HG02973 (cell line): Measurements from ENCODE around the gene CNGA3.
"Not testable (repeated sequence)": the region's sequence is repeated elsewhere in the genome, so short reads cannot be mapped to it uniquely, and the experiment has no call there.

Experiments used
- ATAC-seq: cut with Tn5 transposase; IDR thresholded peaks from one replicate; pipeline ENCODE4 v1.9.1; 2021; ENCODE audit warnings: moderate library complexity; ENCODE audit not compliant: unreplicated experiment

Gene CNGA3

DNA sequence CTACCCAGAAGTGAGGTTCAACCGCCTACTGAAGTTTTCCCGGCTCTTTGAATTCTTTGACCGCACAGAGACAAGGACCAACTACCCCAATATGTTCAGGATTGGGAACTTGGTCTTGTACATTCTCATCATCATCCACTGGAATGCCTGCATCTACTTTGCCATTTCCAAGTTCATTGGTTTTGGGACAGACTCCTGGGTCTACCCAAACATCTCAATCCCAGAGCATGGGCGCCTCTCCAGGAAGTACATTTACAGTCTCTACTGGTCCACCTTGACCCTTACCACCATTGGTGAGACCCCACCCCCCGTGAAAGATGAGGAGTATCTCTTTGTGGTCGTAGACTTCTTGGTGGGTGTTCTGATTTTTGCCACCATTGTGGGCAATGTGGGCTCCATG lies 49.7 kb downstream of the CNGA3 start:
- no peak for ATAC-seq

DNA sequence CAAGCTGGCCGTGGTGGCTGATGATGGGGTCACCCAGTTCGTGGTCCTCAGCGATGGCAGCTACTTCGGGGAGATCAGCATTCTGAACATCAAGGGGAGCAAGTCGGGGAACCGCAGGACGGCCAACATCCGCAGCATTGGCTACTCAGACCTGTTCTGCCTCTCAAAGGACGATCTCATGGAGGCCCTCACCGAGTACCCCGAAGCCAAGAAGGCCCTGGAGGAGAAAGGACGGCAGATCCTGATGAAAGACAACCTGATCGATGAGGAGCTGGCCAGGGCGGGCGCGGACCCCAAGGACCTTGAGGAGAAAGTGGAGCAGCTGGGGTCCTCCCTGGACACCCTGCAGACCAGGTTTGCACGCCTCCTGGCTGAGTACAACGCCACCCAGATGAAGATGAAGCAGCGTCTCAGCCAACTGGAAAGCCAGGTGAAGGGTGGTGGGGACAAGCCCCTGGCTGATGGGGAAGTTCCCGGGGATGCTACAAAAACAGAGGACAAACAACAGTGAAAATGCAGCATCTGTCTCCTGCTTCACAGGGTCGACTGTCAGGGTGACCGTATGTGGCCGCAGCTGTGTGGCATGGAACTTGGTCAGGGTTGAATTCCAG lies 50.6 kb downstream of the CNGA3 start:
- ATAC-seq, result no peak

DNA sequence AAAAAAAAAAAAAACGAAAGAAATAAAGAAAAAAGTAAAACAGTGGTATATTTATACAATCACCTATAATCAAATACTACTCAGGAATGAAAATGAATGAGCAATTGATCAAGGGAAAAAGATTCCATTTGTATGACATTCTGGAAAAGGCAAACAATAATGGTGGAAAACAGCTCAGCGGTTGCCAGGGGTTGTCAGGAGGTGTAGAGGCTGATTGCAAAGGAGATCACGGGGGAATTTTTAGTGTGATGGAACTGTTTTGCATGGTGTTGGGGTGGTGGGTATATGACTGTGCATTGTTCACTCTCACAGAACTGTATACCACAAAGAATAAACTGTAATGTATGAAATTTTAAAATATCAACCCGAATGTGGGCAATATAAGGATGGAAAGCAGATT lies 52.9 kb downstream of the CNGA3 start:
- no peak for ATAC-seq

DNA sequence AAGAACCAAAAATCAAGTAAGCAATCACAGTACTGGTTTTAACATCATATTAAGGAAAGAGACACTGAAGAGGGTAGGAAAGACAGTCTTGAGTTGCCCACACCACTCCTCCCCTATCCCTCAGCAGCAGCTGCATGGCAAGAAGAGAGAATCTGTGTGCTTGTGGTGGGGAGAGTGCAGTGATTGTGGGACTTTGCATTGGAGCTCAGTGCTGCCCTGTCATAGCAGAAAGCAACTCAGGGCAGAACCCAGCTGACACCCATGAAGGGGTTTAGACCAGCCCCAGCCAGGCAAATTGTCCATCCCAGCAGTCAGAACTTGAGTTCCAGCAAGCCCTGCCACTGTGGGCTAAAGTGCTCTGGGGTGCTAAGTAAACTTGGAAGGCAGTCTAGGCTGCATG lies 57.6 kb downstream of the CNGA3 start:
- no peak for ATAC-seq

DNA sequence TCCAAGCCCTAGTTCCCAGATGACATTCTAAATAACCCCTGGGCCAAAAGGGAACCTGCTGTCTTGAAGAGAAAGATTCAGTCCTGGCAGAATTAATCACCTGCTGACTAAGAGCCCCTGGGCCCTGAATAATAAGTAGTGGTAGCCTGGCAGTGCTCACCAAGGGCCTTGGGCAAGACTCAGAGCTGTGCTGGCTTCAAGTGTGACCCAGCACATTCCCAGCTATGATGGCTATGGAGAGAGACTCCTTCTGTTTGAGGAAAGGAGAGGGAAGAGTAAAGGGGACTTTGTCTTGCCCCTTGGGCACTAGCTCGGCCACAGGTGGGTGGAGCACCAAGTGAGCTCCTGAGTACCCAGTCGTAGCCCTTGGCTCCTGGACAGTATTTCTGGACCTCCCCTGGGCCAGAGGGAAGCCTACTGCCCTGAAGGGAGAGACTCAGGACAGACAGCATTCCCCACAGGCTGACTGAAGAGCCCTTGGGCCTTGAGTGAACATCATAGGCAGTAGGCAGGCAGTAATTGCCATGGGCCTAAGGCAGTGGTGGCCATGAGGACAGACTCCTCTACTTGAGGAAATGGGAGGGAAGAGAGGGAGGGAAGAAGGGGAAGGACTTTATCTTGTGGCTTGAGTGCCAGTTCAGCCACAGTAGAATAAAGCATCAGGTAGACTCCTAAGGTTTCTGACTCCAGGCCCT lies 58.4 kb downstream of the CNGA3 start:
- no peak for ATAC-seq

DNA sequence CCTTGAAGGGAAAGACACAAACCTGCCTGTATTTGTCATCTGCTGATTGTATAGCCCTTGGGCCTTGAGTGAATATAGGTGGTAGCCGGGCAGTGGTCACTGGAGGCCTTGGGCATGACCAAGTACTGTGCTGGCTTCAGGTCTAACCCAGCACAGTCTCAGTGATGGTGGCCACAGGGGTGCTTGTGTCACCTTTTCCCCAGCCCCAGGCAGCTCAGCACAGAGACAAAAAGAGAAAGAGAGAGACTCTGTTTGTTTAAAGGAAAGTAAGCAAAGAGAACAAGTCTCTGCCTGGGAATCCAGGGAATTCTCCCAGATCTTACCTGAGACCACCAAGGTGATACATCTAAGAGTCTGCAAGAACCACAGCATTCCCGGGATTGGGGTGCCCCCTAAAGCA lies 59.0 kb downstream of the CNGA3 start:
- no peak for ATAC-seq

DNA sequence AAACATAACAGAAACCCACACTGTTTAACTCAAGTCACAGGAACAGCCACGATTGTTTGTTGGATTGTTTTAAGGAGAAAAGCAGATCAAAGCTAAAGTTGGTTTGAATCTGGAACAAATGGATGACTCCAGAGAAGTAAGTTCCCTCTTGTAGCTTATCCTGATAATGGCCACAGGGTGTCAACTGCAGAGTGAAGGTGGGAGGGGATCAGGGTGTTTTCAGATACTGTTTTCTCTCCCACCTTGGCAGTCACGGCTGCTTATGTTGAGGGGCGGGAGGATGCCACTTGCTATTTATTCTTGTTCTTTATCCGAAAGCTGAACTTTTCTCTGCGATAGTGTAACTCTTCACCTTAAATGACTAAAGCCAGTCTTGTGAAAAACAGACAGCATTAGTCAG lies 61.9 kb downstream of the CNGA3 start:
- no peak for ATAC-seq

DNA sequence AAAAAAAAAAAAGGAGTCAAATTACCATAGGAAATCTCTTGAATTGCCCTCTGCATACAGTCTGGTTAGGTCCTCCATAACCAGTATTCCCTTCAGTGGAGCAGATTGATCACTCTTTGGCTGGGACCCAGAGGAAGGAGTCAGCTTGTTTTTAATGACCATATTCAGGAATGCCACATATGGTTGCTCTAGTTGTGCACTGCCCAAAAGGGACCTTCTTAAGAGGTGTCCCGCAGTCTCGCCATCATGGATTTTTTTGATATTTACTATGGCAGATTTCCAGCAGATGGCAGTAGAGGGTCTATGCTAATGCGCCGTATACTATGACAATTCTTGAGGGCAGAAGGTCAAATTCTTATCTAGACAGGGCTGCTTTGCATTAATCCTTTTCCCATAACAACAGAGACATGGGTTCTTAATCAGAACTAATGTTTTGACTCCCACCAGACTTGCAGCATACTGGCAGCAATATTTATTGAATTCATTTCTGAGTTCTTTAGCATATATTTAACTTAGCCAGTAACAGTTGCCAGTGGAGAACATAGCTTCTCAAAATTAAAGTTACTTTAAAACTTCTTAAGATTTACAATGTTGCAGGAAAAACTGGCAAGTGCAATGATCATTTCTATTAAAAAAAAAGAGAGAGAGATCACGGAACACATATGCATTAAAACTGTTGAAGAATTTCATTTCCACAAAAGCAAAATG lies 66.6 kb downstream of the CNGA3 start:
- peak; percentile 78 for ATAC-seq

DNA sequence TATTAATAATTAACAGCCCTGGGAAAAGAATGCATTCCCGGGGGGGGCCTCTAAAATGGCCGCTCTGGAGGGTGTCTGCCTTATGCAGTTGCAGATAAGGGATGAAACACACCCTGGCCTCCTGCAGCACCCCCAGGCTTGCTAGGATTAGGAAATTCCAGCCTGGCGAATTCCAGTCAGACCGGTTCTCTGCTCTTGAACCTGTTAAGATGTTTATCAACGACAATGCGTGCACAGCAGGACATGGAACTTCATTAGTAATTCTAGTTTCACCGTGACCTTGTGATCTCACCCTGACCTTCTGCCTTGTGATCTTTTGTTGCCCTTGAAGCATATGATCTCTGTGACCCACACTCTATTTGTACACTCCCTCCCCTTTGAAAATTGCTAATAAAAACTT lies 68.0 kb downstream of the CNGA3 start:
- ATAC-seq, result not testable (repeated sequence)

DNA sequence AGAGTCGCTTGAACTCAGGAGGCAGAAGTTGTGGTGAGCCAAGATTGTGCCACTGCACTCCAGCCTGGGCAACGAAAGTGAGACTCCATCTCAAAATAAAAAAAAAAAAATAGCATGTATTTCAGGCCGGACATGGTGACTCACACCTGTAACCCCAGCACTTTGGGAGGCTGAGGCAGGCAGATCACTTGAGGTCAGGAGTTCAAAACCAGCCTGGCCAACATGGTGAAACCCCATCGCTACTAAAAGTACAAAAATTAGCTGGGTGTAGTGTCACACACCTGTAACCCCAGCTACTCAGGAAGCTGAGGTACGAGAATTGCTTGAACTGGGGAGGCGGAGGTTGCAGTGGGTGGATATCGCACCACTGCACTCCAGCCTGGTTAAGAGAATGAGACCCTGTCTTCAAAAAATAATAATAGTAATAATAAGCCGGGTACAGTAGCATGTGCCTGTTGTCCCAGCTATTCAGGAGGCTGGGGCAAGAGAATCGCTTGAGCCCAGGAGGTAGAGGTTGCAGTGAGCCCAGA lies 69.5 kb downstream of the CNGA3 start:
- ATAC-seq, result not testable (repeated sequence)

DNA sequence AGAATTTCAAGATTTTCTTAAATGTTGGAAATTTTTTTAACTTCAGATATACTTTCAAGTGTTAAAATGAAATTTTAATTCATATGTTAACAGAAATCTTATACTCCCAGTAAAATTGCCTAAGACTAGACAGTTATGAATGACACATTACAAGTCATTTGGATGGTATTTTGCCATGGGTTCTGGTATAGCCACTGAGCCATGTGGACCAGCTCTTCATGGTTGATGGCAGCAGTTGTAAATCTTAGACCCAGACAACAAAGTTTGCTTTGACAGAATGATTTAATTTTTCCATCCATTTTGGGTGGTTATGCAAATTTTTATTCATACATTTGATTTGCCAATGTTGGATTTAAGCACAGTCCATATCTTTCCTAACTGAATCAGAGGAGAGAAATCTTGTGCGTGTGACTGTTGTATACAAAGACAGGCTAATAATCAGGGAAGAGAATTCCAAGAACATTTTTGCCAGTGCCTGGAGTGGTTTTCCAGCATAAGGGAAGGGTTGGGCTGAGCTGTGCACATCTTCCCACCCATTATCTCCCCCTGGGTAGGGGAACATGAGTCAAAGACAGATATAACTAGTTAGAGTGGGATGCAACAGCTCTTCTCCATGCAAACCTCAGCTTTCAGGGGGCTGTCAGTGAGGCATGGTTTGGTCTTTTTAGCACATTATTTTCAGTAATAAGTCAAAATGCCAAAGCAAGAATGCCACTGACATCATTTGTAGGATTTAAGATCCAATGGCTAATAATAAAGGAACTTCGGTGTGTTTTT lies 70.3 kb downstream of the CNGA3 start:
- ATAC-seq, result no peak

DNA sequence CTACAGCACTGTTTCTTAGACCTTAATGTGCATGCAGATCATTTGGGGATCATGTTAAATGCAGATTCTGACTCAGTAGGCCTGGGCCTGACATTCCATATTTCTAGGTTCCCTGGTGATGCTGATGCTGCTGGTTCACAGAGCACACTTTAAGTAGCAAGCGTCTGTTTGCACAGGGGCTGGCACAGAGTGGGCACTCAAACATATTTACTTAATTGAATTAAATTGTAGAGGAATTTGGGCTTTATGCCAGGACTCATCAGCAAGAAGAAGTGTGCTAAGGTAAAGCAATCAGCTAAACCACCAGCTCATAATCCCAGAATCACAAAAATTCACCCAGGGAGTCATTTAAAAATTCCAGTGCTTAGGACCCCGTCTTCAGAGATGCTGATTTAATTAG lies 73.3 kb downstream of the CNGA3 start:
- ATAC-seq, result no peak

DNA sequence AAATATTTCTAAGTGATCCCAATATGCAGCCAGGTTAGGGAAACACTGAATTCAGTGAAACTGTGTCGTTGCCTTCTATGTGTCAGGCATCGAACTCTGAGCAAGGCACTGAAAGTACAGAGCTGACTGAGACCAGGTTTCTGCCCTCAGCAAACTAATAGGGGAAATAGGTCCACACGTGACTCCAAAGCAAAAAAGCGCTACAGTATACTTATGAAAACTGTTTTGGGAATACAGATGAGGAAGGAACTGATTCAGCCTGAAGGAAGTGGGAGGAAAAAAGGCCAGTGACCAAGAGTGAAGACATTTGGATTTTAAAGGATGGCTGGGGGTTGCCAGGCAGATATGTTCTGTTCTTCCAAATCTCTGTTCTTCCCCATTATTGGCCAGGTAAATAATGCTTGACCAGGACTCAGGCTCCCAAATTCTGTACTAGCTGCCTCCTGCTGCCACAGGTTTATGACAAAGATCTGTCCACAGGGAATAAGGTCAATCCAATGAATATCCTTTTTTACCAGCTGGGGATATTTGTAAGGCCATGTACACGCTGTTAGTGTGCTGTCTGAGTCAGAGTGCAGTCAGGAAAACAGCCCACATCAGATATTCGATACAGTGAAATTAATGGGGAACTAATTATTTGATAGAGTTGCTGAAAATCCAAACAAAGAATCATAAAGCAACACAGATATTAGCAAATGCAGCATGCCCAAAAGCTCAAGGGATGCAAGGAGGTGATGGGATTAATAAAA lies 73.9 kb downstream of the CNGA3 start:
- ATAC-seq, result no peak

DNA sequence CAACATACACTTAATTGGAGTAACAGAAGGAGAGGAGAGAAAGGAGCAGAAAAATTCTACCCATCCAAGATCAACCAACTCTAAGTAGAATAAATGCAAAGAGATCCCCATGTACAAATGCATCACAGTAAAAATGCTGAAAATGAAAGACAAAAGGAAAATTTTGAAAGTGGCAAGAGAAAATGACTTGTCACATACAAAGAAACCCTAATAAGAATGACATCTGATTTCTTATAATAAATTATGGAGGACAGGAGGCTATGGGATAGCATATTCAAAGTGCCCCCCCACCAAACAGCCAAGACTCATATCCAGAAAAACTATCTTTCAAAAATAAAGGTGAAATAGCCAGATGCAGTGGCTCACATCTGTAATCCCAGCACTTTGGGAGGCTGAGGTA lies 76.2 kb downstream of the CNGA3 start:
- no peak for ATAC-seq

DNA sequence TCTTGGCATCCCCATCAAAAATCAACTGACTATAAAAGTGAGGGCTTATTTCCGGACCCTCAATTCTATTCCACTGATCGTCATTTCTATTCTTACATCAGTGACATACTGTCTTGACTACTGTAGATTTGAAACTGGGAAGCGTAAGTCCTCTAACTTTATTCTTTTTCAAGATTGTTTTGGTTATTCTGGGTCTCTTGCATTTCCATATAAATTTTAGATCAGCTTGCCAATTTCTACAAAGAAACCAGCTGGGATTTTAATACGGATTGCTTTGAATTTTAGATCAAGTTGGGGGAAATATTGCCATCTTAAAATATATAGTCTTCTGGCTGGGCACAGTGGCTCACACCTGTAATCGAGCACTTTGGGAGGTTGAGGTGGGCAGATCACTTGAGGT lies 80.5 kb downstream of the CNGA3 start:
- no peak for ATAC-seq

DNA sequence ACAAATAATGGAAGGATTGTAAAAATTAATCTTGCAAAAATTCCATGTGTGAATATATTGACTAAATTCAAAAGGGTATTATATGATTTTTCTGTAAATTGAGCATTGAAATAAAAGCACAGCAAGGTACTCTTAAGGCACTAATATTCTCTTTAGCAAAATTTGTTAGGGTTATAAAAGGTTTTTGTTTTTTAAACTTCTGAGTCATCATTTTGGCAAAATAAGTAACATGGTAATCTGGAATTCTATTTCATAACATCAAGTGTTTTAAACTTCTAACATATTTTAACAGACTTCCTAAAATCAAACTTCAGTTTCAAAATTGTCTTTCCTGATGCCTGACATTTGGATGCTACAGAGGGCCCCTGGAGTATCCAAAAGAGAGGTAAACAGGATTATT lies 85.9 kb downstream of the CNGA3 start:
- ATAC-seq, result no peak

DNA sequence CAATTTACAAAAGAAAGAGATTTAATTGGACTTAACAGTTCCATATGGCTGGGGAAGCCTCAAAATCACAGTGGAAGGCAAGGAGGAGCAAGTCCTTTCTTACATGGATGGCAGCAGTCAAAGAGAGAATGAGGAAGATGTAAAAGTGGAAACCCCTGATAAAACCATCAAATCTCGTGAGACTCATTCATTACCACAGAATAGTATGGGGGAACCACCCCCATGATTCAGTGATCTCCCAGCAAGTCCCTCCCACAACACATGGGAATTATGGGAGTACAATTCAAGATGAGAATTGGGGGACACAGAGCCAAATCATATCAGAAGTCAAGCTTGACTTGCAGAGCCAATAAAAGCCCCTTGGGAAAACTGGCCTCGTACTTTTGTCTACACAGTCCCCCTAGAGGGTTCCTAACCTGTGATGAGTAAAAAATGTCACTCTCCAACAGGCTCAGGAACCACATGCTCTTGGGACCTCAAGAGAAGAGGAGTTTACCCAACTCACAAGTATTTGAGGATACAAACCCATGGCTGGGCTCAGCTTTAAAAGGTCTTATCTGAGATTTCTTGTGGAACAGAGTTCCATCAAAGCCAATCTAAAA lies 87.2 kb downstream of the CNGA3 start:
- ATAC-seq, result no peak

DNA sequence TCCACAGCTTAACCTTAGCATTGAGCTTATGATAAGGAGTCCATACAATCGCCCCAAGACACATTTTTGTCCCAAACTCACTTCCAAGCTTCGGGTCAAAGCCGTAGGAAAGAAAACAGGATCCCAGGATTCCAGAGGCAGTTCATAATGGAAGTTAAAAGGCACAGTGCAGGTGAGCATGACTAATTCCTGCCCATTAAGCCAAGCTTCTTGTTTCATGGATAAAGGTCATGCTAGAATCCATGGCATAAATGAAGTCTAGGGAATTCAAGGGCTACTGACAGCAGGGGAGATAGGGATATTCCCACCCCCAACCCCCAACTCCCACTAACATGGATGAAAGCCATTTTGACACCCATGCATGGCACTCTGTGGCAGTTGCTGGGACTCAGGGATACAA lies 88.2 kb downstream of the CNGA3 start:
- no peak for ATAC-seq

DNA sequence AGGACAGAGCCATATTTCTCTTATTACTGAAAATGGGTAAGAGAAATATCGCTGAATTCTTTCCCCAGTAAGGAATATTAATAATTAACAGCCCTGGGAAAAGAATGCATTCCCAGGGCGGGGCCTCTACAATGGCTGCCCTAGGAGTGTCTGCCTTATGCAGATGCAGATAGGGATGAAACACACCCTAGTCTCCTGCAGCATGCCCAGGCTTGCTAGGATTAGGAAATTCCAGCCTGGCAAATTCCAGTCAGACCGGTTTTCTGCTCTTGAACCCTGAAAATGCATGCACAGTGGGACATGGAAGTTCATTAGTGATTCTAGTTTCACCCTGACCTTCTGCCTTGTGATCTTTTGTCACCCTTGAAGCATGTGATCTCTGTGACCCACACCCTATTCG lies 89.4 kb downstream of the CNGA3 start:
- ATAC-seq, result not testable (repeated sequence)

DNA sequence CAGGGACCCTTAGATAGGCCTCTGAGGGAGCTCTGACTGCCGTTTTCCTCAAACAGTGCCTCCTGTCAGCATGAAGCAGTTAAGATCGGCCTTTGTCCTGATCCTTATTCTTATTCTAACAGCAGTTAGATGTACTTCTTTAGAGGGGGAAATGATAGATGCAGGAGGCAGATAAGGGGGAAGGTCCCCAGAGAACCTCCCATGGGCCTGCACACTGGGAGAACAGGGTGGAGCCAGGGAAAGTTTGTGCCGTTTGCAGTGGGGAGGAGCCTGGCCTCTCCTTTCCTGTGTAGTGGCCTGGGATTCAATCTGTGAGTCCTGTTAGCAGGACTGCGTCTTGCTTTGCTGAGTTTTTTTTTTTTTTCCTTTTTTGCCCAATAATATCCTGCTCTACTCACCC lies 90.5 kb downstream of the CNGA3 start:
- no peak for ATAC-seq
